K562 (cell line): ENCODE results near the gene CCDC116. TPM values are rescaled to one million over a fixed set of nuclear protein-coding genes. Genes with fewer than 3 reads are reported as not detected.

Experiments used
- BRD9 ChIP-seq: fragments of 450-650 bp; IDR thresholded peaks from 2 replicates; pipeline ENCODE4 v1.6.1; 2018; ENCODE audit warnings: low read depth; ENCODE audit not compliant: partially characterized antibody
- CC2D1A ChIP-seq: fragments of 450-650 bp; IDR thresholded peaks from 2 replicates; pipeline ENCODE4 v1.6.1; 2017; ENCODE audit warnings: mild to moderate bottlenecking
- DMBX1 ChIP-seq: fragments of 250-450 bp; sonication (Bioruptor Pico); IDR thresholded peaks from 2 replicates; pipeline ENCODE4 v1.8.0; 2022; ENCODE audit warnings: inconsistent platforms, mild to moderate bottlenecking, moderate library complexity, borderline replicate concordance
- FOXA3 ChIP-seq, 2 experiments: fragments of 450-650 bp in 1 of 2; sonication (generic) in 1 of 2; formaldehyde crosslinking; IDR thresholded peaks in 1 of 2; conservative IDR thresholded peaks in 1 of 2; 2 replicates each; pipeline versions ENCODE4 v1.4.0 to v1.8.0; 2020 to 2022; ENCODE audit warnings: mild to moderate bottlenecking in 2 of 2, missing genetic modification reagents in 1 of 2
- FOXK2 ChIP-seq, 2 experiments: fragments of 450-650 bp; IDR thresholded peaks in 1 of 2; conservative IDR thresholded peaks in 1 of 2; 2 replicates each; pipeline ENCODE4 v1.6.1; 2016; ENCODE audit warnings: low read depth in 2 of 2, mild to moderate bottlenecking in 1 of 2
- FUS ChIP-seq: fragments of 200-400 bp; formaldehyde crosslinking; optimal IDR thresholded peaks from 2 replicates; pipeline ENCODE3; 2017; ENCODE audit warnings: low read depth, low read length
- MED1 ChIP-seq: sonication (generic); formaldehyde crosslinking; IDR thresholded peaks from 2 replicates; pipeline ENCODE4 v1.8.1; 2023; ENCODE audit warnings: missing genetic modification reagents, borderline replicate concordance
- MTF1 ChIP-seq: fragments of 250-450 bp; sonication (Bioruptor Pico); IDR thresholded peaks from 2 replicates; pipeline ENCODE4 v1.9.0; 2021; ENCODE audit warnings: moderate library complexity, mild to moderate bottlenecking, inconsistent platforms, borderline replicate concordance
- POLR2A ChIP-seq: fragments of 450-650 bp; conservative IDR thresholded peaks from 2 replicates; pipeline ENCODE4 v1.6.1; 2016
- PURB ChIP-seq: sonication (generic); formaldehyde crosslinking; IDR thresholded peaks from 2 replicates; pipeline ENCODE4 v1.9.0; 2021; ENCODE audit warnings: low read depth, mild to moderate bottlenecking, missing genetic modification reagents
- RBM22 ChIP-seq: fragments of 200-400 bp; formaldehyde crosslinking; IDR thresholded peaks from 2 replicates; pipeline ENCODE4 v1.6.1; 2018; ENCODE audit warnings: low read length, low read depth; ENCODE audit not compliant: poor library complexity, severe bottlenecking
- RCOR1 ChIP-seq, 2 experiments: IDR thresholded peaks; 2 replicates each; pipeline ENCODE4 v1.6.1; 2012; ENCODE audit warnings: low read depth in 2 of 2, low read length in 2 of 2, borderline replicate concordance in 1 of 2, improper control_type of control experiment in 1 of 2
- ZNF146 ChIP-seq: IDR thresholded peaks from one replicate; pipeline ENCODE4 v1.6.1; 2018; ENCODE audit warnings: missing compliant biosample characterization; ENCODE audit not compliant: unreplicated experiment
- ZNF184 ChIP-seq: sonication (generic); formaldehyde crosslinking; IDR thresholded peaks from 2 replicates; pipeline ENCODE4 v1.5.0; 2020; ENCODE audit warnings: missing genetic modification reagents
- ZNF436 ChIP-seq: fragments of 250-450, 450-650 bp; sonication (Bioruptor Pico); formaldehyde crosslinking; IDR thresholded peaks from 2 replicates; pipeline ENCODE4 v1.7.0; 2020; ENCODE audit warnings: mild to moderate bottlenecking
- ZNF644 ChIP-seq: fragments of 200-800 bp; sonication (Bioruptor generic); IDR thresholded peaks from 2 replicates; pipeline ENCODE4 v1.6.1; 2016; ENCODE audit warnings: low read depth, missing genetic modification characterization, missing compliant biosample characterization
- ZNF764 ChIP-seq: fragments of 250-450 bp; sonication (Bioruptor Pico); IDR thresholded peaks from 2 replicates; pipeline ENCODE4 v1.4.0; 2020; ENCODE audit warnings: low read depth, mild to moderate bottlenecking, moderate library complexity
- polyA plus RNA-seq, 8 experiments: library from polyadenylated mRNA; depleted of rRNA in 4 of 8; stranded (reverse) in 5 of 8; unstranded in 3 of 8; fragments of >200 nt; fragmentation: Nextera tagmentation in 2 of 8; fragmentation: Illumina TruSeq in 1 of 8; extraction: Ambion mirVana in 2 of 8; extraction: Trizol in 1 of 8; gene quantifications; 2 replicates each; pipeline versions ENCODE4 v1.2.1 to v1.2.3, GENCODE V29; 2011 to 2014; ENCODE audit warnings: inconsistent platforms in 1 of 8, missing spikeins in 1 of 8
- total RNA-seq, 7 experiments: library from RNA; depleted of rRNA in 6 of 7; stranded (reverse); fragments of >200 nt in 6 of 7; fragmentation: Illumina TruSeq in 2 of 7; extraction: Trizol in 2 of 7; gene quantifications; 2 replicates each; pipeline versions ENCODE4 v1.2.1 to v1.2.3, GENCODE V29; 2011 to 2021; ENCODE audit warnings: low replicate concordance in 1 of 7
- TF ChIP-seq, protein P1 (sequence below): sonication (generic); formaldehyde crosslinking; IDR thresholded peaks from 2 replicates; pipeline ENCODE4 v1.8.0; 2022; ENCODE audit warnings: mild to moderate bottlenecking, missing genetic modification reagents, borderline replicate concordance
- TF ChIP-seq, protein P2 (sequence below), 2 experiments: fragments of 250-450 bp in 1 of 2; fragments of 450-650 bp in 1 of 2; sonication (Bioruptor Pico) in 1 of 2; IDR thresholded peaks; 2 replicates each; pipeline versions ENCODE4 v1.6.1 to v1.8.0; 2016 to 2021; ENCODE audit warnings: mild to moderate bottlenecking in 2 of 2, moderate library complexity in 2 of 2, missing compliant biosample characterization in 1 of 2, missing genetic modification characterization in 1 of 2
- TF ChIP-seq, protein P3 (sequence below): sonication (generic); formaldehyde crosslinking; IDR thresholded peaks from 2 replicates; pipeline ENCODE4 v1.8.1; 2023; ENCODE audit warnings: mild to moderate bottlenecking, missing genetic modification reagents, moderate library complexity
- TF ChIP-seq, protein P4 (sequence below): fragments of 250-450 bp; sonication (Bioruptor Pico); IDR thresholded peaks from 2 replicates; pipeline ENCODE4 v1.5.0; 2020; ENCODE audit warnings: mild to moderate bottlenecking

CCDC116 gene
- total and polyA plus RNA-seq, 9 of the 15 experiments (the other 6 are each of a cell fraction or from before 2014, with no cell fraction given), result 1.6 to 11.3 (median 4.7) TPM

DNA sequence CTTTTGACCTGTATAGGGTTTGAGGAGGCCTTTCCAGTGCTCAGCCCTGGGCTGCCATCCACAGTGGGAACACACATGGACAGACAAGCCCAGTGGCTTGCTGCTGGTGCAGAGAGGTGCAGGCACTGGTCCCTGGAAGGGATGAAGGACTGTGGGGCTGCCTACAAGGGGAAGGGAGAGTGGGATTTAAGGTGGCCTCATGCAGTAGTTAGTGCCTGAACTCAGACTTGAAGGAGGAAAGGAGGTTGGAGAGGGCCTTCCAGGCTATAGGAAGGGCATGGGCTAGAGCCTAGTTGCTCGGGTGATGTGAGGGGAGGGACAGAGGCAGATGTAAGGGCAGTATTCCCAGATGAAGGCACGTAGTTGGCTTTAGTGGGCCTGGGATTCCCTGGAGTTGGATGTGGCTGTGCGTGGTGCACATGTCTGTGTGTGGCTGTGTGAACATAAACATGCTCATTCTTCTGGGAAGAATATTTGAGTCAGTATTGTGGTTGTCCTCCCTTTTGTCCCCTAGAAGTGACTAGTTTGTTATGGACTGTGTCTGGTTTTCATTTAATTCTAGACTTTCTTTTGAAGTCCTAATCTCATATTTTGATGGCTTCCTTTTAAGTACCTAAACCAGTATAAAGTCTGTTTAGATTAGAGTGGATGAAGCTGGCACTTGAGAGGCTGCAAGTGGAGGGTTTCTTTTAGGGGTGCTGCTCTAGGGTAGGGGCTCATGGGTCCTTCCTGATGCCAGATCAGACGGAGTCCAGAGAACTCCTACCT, 21.2 kb upstream of the CCDC116 start (continued):
- TF ChIP-seq, protein P1, sequence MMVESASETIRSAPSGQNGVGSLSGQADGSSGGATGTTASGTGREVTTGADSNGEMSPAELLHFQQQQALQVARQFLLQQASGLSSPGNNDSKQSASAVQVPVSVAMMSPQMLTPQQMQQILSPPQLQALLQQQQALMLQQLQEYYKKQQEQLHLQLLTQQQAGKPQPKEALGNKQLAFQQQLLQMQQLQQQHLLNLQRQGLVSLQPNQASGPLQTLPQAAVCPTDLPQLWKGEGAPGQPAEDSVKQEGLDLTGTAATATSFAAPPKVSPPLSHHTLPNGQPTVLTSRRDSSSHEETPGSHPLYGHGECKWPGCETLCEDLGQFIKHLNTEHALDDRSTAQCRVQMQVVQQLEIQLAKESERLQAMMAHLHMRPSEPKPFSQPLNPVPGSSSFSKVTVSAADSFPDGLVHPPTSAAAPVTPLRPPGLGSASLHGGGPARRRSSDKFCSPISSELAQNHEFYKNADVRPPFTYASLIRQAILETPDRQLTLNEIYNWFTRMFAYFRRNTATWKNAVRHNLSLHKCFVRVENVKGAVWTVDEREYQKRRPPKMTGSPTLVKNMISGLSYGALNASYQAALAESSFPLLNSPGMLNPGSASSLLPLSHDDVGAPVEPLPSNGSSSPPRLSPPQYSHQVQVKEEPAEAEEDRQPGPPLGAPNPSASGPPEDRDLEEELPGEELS (CRISPR knock-in tag), result 0 out of 2 replicates have a peak, but pooled peaks have one; percentile 20
- TF ChIP-seq, protein P2, sequence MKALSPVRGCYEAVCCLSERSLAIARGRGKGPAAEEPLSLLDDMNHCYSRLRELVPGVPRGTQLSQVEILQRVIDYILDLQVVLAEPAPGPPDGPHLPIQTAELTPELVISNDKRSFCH (CRISPR knock-in tag; IDR thresholded peaks at IDR 0.05), result no peak
- TF ChIP-seq, protein P2 (tag; IDR thresholded peaks at IDR 0.05), result 0 out of 2 replicates have a peak, but pooled peaks have one; percentile 29
- TF ChIP-seq MTF1 (CRISPR knock-in tag), result peak; percentile 55; the same call in 1 of the 2 replicates
- TF ChIP-seq, protein P3, sequence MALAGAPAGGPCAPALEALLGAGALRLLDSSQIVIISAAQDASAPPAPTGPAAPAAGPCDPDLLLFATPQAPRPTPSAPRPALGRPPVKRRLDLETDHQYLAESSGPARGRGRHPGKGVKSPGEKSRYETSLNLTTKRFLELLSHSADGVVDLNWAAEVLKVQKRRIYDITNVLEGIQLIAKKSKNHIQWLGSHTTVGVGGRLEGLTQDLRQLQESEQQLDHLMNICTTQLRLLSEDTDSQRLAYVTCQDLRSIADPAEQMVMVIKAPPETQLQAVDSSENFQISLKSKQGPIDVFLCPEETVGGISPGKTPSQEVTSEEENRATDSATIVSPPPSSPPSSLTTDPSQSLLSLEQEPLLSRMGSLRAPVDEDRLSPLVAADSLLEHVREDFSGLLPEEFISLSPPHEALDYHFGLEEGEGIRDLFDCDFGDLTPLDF, result 0 out of 2 replicates have a peak, but pooled peaks have one; percentile 26
- TF ChIP-seq DMBX1 (CRISPR knock-in tag), result no peak
- TF ChIP-seq BRD9, result no peak
- TF ChIP-seq ZNF644, result no peak
- TF ChIP-seq RBM22, result peak; percentile 29
- peak; percentile 86; the same call in 1 of the 2 replicates for TF ChIP-seq MED1 (CRISPR knock-in tag)
- TF ChIP-seq ZNF184 (CRISPR knock-in tag), result 0 out of 2 replicates have a peak, but pooled peaks have one; percentile 70
- no peak for TF ChIP-seq FUS
- no peak for TF ChIP-seq CC2D1A
- no peak for TF ChIP-seq ZNF146 (CRISPR knock-in tag)
- TF ChIP-seq ZNF764 (CRISPR knock-in tag), result no peak
- TF ChIP-seq ZNF436 (CRISPR knock-in tag), result peak; percentile 18; the same call in 1 of the 2 replicates
- no peak for TF ChIP-seq FOXA3 (CRISPR knock-in tag; conservative IDR thresholded peaks at IDR 0.05 in 1 of 2, IDR thresholded peaks at IDR 0.05 in 1 of 2)
- no peak for TF ChIP-seq FOXK2 (conservative IDR thresholded peaks at IDR 0.05 in 1 of 2, IDR thresholded peaks at IDR 0.05 in 1 of 2; ENCODE audit: low read depth in 2 of 2)
- TF ChIP-seq POLR2A, result no peak
- TF ChIP-seq PURB (CRISPR knock-in tag), result no peak
- TF ChIP-seq, protein P4, sequence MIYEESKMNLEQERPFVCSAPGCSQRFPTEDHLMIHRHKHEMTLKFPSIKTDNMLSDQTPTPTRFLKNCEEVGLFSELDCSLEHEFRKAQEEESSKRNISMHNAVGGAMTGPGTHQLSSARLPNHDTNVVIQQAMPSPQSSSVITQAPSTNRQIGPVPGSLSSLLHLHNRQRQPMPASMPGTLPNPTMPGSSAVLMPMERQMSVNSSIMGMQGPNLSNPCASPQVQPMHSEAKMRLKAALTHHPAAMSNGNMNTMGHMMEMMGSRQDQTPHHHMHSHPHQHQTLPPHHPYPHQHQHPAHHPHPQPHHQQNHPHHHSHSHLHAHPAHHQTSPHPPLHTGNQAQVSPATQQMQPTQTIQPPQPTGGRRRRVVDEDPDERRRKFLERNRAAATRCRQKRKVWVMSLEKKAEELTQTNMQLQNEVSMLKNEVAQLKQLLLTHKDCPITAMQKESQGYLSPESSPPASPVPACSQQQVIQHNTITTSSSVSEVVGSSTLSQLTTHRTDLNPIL (CRISPR knock-in tag), result no peak
- no peak for TF ChIP-seq RCOR1 (IDR thresholded peaks at IDR 0.05; ENCODE audit: borderline replicate concordance in 1 of 2, low read depth in 2 of 2, low read length in 2 of 2)
